MM.1S (cell line): ENCODE results near the gene RASL10A.

Source experiments
- DNase-seq: peaks from one replicate; pipeline ENCODE4 v3.0.0-alpha.2; 2015
- H2AFZ ChIP-seq: fragments of 300-600 bp; sonication (generic); 2 replicates; pipeline ENCODE4 v1.6.0; 2016; ENCODE audit warnings: antibody characterized with exemption, low read length
- H3F3A ChIP-seq: fragments of 300-600 bp; sonication (generic); 2 replicates; pipeline ENCODE4 v1.6.1; 2016; ENCODE audit warnings: mild to moderate bottlenecking, antibody characterized with exemption, low read length, moderate library complexity, mixed read lengths; ENCODE audit not compliant: insufficient read depth
- H3K27ac ChIP-seq: fragments of 300-600 bp; sonication (generic); 2 replicates; pipeline ENCODE4 v1.5.1; 2016; ENCODE audit warnings: mild to moderate bottlenecking, low read length
- H3K27me3 ChIP-seq: fragments of 300-600 bp; sonication (generic); replicated peaks from 2 replicates; pipeline ENCODE4 v1.6.0; 2016; ENCODE audit warnings: low read length; ENCODE audit not compliant: insufficient read depth
- H3K36me3 ChIP-seq: fragments of 300-600 bp; sonication (generic); replicated peaks from 2 replicates; pipeline ENCODE4 v1.6.1; 2016; ENCODE audit warnings: mild to moderate bottlenecking, low read length, mixed read lengths; ENCODE audit not compliant: insufficient read depth
- H3K4me1 ChIP-seq: fragments of 300-600 bp; sonication (generic); 2 replicates; pipeline ENCODE4 v1.6.1; 2016; ENCODE audit warnings: low read length, mixed read lengths
- H3K4me2 ChIP-seq: fragments of 300-600 bp; sonication (generic); 2 replicates; pipeline ENCODE4 v1.6.0; 2016; ENCODE audit warnings: low read depth, low read length
- H3K4me3 ChIP-seq: fragments of 300-600 bp; sonication (generic); 2 replicates; pipeline ENCODE4 v1.5.1; 2016; ENCODE audit warnings: low read length, mixed read lengths
- H3K79me2 ChIP-seq: fragments of 300-600 bp; sonication (generic); 2 replicates; pipeline ENCODE4 v1.6.1; 2016; ENCODE audit warnings: mixed run types, low read length, mixed read lengths
- H3K9ac ChIP-seq: fragments of 300-600 bp; sonication (generic); 2 replicates; pipeline ENCODE4 v1.6.1; 2016; ENCODE audit warnings: low read length, mixed read lengths
- H3K9me2 ChIP-seq: fragments of 300-600 bp; sonication (generic); replicated peaks from 2 replicates; pipeline ENCODE4 v1.6.1; 2016; ENCODE audit warnings: mild to moderate bottlenecking, low read length, mixed read lengths; ENCODE audit not compliant: insufficient read depth
- H3K9me3 ChIP-seq: fragments of 300-600 bp; sonication (generic); replicated peaks from 2 replicates; pipeline ENCODE4 v1.6.1; 2016; ENCODE audit warnings: mild to moderate bottlenecking, low read length, mixed read lengths; ENCODE audit not compliant: insufficient read depth
- H4K20me1 ChIP-seq: fragments of 300-600 bp; sonication (generic); 2 replicates; pipeline ENCODE4 v1.6.1; 2016; ENCODE audit warnings: mild to moderate bottlenecking, low read length, moderate library complexity, mixed read lengths; ENCODE audit not compliant: insufficient read depth
- EZH2 ChIP-seq: fragments of 300-600 bp; sonication (generic); optimal IDR thresholded peaks from 2 replicates; pipeline ENCODE3; 2017; ENCODE audit warnings: low read depth, mild to moderate bottlenecking, antibody characterized with exemption, low read length, mixed read lengths
- EZH2phosphoT487 ChIP-seq: fragments of 300-600 bp; sonication (generic); IDR thresholded peaks from 2 replicates; pipeline ENCODE4 v1.6.1; 2018; ENCODE audit warnings: antibody characterized with exemption, low read length
- TF ChIP-seq, protein P1 (sequence below): fragments of 300-600 bp; sonication (generic); IDR thresholded peaks from 2 replicates; pipeline ENCODE4 v1.5.1; 2016; ENCODE audit warnings: antibody characterized with exemption, low read length, mixed read lengths

RASL10A gene

DNA sequence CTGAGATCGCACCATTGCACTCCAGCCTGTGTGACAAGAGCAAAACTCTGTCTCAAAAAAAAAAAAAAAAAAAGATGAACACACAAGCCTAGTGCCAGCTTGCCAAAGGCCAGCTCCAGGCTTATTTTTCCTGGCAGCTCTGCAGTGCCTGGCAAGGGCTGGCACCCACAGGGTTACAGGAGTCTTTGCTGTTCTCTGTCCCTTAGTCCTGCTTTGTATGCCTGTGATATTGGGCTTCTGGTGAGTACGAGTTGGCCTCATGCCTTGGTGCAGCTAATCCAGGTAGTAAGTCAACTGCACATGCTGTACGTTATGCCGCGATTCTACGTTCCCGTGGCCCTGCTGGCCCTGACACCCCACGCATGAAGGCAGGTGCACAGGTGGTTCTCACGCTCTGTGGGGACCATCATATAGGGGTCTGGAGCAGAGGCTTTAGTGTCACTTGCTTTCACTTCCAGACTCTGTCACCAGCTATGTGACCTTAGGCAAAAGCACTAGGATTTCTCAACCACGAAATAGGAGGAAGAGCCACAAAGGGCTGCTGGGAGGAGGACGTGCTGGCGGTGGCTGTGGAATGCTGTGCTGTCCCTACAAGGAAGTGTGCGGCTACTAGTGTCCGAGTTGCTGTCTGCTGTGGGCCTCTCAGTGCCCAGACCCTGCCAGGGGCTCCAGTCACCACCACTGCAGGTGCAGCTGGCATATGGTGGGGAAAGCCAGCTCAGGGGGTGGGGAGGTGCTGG, 21.4 kb upstream of the RASL10A start:
- no peaks in the 10 kb centered on the region for H3K27me3 ChIP-seq
- H3K27ac ChIP-seq, result no peak overlapping the region
- H3F3A ChIP-seq, result no peaks in the 10 kb centered on the region
- H3K4me2 ChIP-seq, result no peak overlapping the region
- TF ChIP-seq EZH2 (no peak), EZH2phosphoT487 (no peak)
- TF ChIP-seq, protein P1, sequence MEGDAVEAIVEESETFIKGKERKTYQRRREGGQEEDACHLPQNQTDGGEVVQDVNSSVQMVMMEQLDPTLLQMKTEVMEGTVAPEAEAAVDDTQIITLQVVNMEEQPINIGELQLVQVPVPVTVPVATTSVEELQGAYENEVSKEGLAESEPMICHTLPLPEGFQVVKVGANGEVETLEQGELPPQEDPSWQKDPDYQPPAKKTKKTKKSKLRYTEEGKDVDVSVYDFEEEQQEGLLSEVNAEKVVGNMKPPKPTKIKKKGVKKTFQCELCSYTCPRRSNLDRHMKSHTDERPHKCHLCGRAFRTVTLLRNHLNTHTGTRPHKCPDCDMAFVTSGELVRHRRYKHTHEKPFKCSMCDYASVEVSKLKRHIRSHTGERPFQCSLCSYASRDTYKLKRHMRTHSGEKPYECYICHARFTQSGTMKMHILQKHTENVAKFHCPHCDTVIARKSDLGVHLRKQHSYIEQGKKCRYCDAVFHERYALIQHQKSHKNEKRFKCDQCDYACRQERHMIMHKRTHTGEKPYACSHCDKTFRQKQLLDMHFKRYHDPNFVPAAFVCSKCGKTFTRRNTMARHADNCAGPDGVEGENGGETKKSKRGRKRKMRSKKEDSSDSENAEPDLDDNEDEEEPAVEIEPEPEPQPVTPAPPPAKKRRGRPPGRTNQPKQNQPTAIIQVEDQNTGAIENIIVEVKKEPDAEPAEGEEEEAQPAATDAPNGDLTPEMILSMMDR, result no peak
- no peaks in the 10 kb centered on the region for H3K79me2 ChIP-seq
- H4K20me1 ChIP-seq, result no peaks in the 10 kb centered on the region
- H3K9ac ChIP-seq, result no peak overlapping the region
- H3K36me3 ChIP-seq, result no peaks in the 10 kb centered on the region
- no peak for DNase-seq
- no peaks in the 10 kb centered on the region for H3K9me3 ChIP-seq
- H3K4me1 ChIP-seq, result no peaks in the 10 kb centered on the region
- no peak overlapping the region for H3K4me3 ChIP-seq
- no peaks in the 10 kb centered on the region for H3K9me2 ChIP-seq
- no peak overlapping the region for H2AFZ ChIP-seq

DNA sequence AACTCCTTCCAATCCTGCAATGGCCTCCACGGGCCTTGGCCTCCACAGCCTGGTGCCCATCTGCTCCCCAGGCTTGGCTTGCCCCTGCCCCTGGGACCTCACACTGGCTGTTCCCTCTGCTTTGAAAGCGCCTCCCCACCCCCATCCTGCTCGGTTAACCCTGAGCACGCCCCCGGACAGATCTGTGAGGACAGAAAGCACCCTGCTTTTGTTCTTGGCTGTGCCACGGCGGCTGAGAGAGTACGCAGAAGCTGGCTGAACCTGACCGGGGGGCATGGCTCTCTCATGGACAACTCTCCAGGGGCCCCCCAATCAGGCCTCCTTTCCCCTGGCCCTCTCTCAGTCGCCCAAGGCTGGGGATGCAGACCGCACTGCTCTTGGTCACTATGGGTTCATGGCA, 20.2 kb upstream of the RASL10A start:
- TF ChIP-seq EZH2 (no peak), EZH2phosphoT487 (no peak)
- TF ChIP-seq, protein P1, result no peak

DNA sequence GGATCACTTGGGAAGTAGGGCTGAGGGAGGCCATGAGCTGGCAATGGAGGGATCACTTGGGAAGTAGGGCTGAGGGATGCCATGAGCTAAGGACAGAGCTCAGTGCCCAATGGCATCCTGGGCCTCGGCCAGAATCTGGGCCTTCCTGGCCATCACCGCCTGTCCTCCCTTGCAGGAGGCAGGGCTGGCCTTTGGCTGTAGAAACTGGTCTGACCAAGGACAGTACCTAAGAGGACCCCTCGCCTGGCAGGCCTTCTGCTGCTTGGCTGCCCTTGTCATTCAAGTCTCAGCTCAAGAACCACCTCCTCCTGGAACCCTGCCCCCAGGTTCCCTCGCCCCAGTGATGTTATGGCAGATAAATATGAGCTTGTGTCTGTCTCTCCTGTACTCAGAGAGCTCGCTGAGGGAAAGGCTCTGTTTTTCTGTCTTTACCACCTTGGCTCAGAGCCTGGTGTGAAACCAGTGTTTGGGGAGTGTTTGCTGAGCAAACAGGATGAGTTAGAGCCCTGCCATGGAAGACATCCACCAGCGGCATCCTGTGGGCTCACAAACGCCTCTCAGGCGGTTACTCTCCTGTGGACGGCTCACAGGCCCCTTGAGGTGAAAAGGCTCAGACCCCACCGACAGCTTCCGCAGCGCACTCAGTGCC, 19.3 kb upstream of the RASL10A start:
- Histone ChIP-seq H3K27ac (no peak overlapping the region), H3K9me2 (no peaks in the 10 kb centered on the region), H3K9ac (no peak overlapping the region), H3K36me3 (no peaks in the 10 kb centered on the region), H3K4me2 (no peak overlapping the region), H3K9me3 (no peaks in the 10 kb centered on the region), H3K27me3 (no peaks in the 10 kb centered on the region), H3K4me1 (no peaks in the 10 kb centered on the region), H3K4me3 (no peak overlapping the region), H2AFZ (no peak overlapping the region), H3K79me2 (no peaks in the 10 kb centered on the region), H3F3A (no peaks in the 10 kb centered on the region), H4K20me1 (no peaks in the 10 kb centered on the region)
- no peak for DNase-seq
- TF ChIP-seq, protein P1, result no peak
- TF ChIP-seq EZH2phosphoT487, result no peak
- TF ChIP-seq EZH2, result no peak

More for the DNA sequence above, 20.2 kb upstream of the RASL10A start:
- no peaks in the 10 kb centered on the region for H3K36me3 ChIP-seq
- H4K20me1 ChIP-seq, result no peaks in the 10 kb centered on the region
- no peak overlapping the region for H3K4me2 ChIP-seq
- no peaks in the 10 kb centered on the region for H3F3A ChIP-seq
- no peaks in the 10 kb centered on the region for H3K9me2 ChIP-seq
- H3K4me1 ChIP-seq, result no peaks in the 10 kb centered on the region
- no peak overlapping the region for H3K4me3 ChIP-seq
- H2AFZ ChIP-seq, result no peak overlapping the region
- no peaks in the 10 kb centered on the region for H3K79me2 ChIP-seq
- H3K27me3 ChIP-seq, result no peaks in the 10 kb centered on the region
- no peak overlapping the region for H3K27ac ChIP-seq
- H3K9me3 ChIP-seq, result no peaks in the 10 kb centered on the region
- no peak overlapping the region for H3K9ac ChIP-seq
- DNase-seq, result no peak
